SK-MEL-5 (cell line): ENCODE results near the gene ANO1. TPM values are rescaled to one million over a fixed set of nuclear protein-coding genes. Genes with fewer than 3 reads are reported as not detected.

Experiments used
- DNase-seq: peaks from one replicate; pipeline ENCODE4 v3.0.0-alpha.2; 2016; ENCODE audit warnings: low read depth, low spot score
- in situ Hi-C: cut with HindIII; loops from 2 replicates; pipeline ENCODE4 v1.10.0; 2016; ENCODE audit warnings: low sequenced_read_pairs, high pct_unique_total_duplicates, low pct_unique_long_range_greater_than_20kb
- total RNA-seq: library from RNA; depleted of rRNA; stranded (reverse); fragments of >200 nt; shearing (Covaris generic); gene quantifications from 2 replicates; pipeline ENCODE4 v1.2.3, GENCODE V29; 2014

Gene ANO1
- total RNA-seq, 1 experiment from 2014 or later = 1.2 TPM

- in situ Hi-C loops = no loop called here
- DNase-seq = no peak
Measured at GRCh38 chr11:70084046-70084984, 6.2 kb downstream of the ANO1 start.

- in situ Hi-C loops = no loop called here
Measured at GRCh38 chr11:70085815-70086769, 8.0 kb downstream of the ANO1 start.

GRCh38 chr11:70087446-70088167 is 9.5 kb downstream of the ANO1 start:
- in situ Hi-C loops = no loop called here
- DNase-seq = peak; percentile 53

More at GRCh38 chr11:70085815-70086769, 8.0 kb downstream of the ANO1 start:
- no peak for DNase-seq

- DNase-seq = no peak
- in situ Hi-C loops = no loop called here
Measured at GRCh38 chr11:70088735-70089250, 10.7 kb downstream of the ANO1 start.

GRCh38 chr11:70089631-70090030 is 11.5 kb downstream of the ANO1 start:
- DNase-seq = peak; percentile 92
- in situ Hi-C loops = no loop called here

GRCh38 chr11:70090961-70091381 is 12.9 kb downstream of the ANO1 start:
- in situ Hi-C loops = no loop called here
- DNase-seq = no peak

- in situ Hi-C loops = no loop called here
- DNase-seq = no peak
Measured at GRCh38 chr11:70091638-70092037, 13.5 kb downstream of the ANO1 start.

- DNase-seq = no peak
- in situ Hi-C loops = no loop called here
Measured at GRCh38 chr11:70092959-70093715, 15.0 kb downstream of the ANO1 start.

GRCh38 chr11:70095541-70096252 is 17.6 kb downstream of the ANO1 start:
- no peak for DNase-seq
- in situ Hi-C loops = no loop called here

GRCh38 chr11:70097783-70098563 is 19.9 kb downstream of the ANO1 start:
- no peak for DNase-seq
- in situ Hi-C loops = no loop called here

- in situ Hi-C loops = no loop called here
- DNase-seq = no peak
Measured at GRCh38 chr11:70098936-70099335, 20.8 kb downstream of the ANO1 start.

- in situ Hi-C loops = loop anchor here (10.0 kb wide), 1 partner anchor 85 kb away; no protein-coding TSS in a partner anchor
- peak; percentile 65 for DNase-seq
Measured at GRCh38 chr11:70099578-70100279, 21.6 kb downstream of the ANO1 start.

GRCh38 chr11:70100280-70100603 is 22.1 kb downstream of the ANO1 start:
- in situ Hi-C loops = loop anchor here (10.0 kb wide), 1 partner anchor 85 kb away; no protein-coding TSS in a partner anchor
- DNase-seq = no peak

GRCh38 chr11:70100791-70101190 is 22.7 kb downstream of the ANO1 start:
- no peak for DNase-seq
- in situ Hi-C loops = loop anchor here (10.0 kb wide), 1 partner anchor 84 kb away; no protein-coding TSS in a partner anchor
